ENCODE results near the gene OTUD6A.
"Not testable (repeated sequence)": the region's sequence is repeated elsewhere in the genome, so short reads cannot be mapped to it uniquely, and the experiment has no call there.

OTUD6A gene

GRCh38 chrX:70049406-70049805 lies 12.9 kb upstream of the OTUD6A start:
- no peak for DNase-seq

DNA sequence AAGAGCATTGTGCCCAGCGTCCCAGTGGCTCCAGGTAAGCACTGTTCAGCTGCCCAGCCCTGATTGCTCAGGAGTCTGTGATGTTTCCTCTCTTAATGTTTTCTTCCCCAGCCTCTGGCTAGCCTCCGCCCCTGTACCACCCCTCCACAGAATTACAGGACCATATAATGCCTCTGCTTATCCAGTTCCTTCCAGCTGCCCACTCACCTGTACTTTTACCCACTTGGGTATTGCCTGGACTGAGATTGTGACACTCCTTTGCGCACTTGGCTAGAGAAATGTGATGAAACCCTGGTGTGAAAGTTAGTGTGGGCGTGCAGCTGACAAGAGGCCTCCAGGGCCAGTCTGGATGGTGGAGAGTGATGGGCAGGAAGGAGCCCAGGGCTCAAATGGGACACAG lies 12.3 kb upstream of the OTUD6A start, which contains the start of gene AWAT2:
TSS of gene AWAT2 (minus strand) at position 14 of the 400 bp plus-strand sequence. CDS start at position 8, 6 bp downstream.
- DNase-seq = no peak

- no peak for DNase-seq
These were observed 9.2 kb upstream of the OTUD6A start for GRCh38 chrX:70052895-70053615.

GRCh38 chrX:70054391-70054790 lies 7.9 kb upstream of the OTUD6A start:
- no peak for DNase-seq

DNA sequence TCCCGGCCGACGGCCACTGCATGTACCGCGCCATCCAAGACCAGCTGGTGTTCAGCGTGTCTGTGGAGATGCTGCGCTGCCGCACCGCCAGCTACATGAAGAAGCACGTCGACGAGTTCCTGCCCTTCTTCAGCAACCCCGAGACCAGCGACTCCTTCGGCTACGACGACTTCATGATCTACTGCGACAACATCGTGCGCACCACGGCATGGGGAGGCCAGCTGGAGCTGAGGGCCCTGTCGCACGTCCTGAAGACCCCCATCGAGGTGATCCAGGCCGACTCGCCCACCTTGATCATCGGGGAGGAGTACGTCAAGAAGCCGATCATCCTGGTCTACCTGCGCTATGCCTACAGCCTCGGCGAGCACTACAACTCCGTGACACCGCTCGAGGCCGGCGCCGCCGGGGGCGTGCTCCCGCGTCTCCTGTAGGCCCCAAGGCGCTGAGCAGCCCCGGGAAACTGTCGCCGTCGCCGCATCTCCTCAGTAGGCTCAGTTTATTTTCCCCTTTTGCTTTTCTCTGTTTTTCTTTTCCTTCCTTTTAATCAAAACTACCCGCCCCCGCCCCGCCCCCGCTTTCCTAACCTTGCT lies 799 bp downstream of the OTUD6A start:
- no peak for DNase-seq

GRCh38 chrX:70066646-70067045 lies 4.4 kb downstream of the OTUD6A start:
- no peak for DNase-seq

DNA sequence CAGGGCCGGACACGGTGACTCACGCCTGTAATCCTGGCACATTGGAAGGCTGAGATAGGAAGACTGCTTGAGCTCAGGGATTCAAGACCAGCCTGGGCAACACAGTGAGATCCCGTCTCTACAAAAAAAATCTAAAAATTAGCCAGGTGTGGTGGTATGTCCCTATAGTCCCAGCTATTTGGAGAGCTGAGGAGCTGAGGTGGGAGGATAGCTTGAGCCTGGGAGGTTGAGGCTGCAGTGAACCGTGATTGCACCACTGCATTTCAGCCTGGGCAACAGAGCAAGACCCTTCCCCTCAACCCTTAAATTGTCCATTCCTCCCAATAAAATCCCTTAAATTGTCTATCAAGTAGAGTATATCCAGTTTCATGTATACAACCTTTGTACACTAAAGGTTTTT lies 17.0 kb downstream of the OTUD6A start:
- DNase-seq = no peak

- no peak for DNase-seq
These were observed 17.6 kb downstream of the OTUD6A start for GRCh38 chrX:70079870-70080269.

DNA sequence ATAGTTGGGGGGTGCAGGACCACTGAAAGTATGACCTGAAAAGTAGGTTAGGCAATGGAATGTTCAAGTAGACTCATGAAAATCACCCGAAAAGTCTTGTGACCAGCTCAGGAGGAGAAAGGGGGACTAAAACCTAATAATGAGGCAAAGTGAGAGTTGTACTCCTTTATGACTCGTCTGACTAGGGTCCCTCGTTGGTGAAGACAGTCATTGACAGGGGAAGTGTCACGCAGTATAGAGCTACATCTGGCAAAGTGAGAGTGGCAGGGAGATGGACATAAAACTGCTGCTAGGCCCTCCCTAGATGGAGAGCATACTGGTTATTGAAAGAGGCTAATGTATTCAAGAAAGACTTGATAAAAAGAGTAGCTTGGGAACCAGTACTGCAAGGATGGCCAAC lies 20.5 kb downstream of the OTUD6A start:
- DNase-seq = no peak

- no peak for DNase-seq
These were observed 22.5 kb downstream of the OTUD6A start for GRCh38 chrX:70084592-70085240.

- DNase-seq = no peak
These were observed 25.8 kb downstream of the OTUD6A start for GRCh38 chrX:70087857-70088630.

GRCh38 chrX:70088751-70089150 lies 26.5 kb downstream of the OTUD6A start:
- no peak for DNase-seq

- DNase-seq = no peak
These were observed 27.5 kb downstream of the OTUD6A start for GRCh38 chrX:70089604-70090297.

DNA sequence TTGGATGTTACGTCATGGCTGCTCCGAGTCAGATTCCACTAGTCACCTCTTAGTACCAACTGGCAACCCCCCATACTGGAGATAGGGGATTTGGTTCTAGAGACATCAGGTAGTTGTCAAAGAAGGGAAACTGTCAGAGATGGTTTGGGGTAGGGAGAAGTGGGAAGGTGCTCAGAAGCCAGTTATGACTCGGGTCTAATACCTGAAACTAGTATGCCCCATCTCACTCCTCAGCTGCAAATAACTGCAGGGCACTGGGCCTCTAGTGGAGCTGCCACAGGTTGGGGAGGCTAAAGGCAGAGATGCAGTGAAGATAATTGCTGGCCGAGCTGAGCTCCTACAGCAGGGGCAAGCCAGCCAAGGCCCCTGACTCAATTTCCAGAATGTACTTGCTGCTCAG lies 30.0 kb downstream of the OTUD6A start:
- no peak for DNase-seq

- no peak for DNase-seq
These were observed 33.8 kb downstream of the OTUD6A start for GRCh38 chrX:70096052-70096451.

GRCh38 chrX:70105229-70105628 lies 43.0 kb downstream of the OTUD6A start:
- no peak for DNase-seq

GRCh38 chrX:70111436-70112026 lies 49.3 kb downstream of the OTUD6A start:
- not testable (repeated sequence) for DNase-seq
